Vagina (tissue), 2 donors: Measurements from ENCODE around the gene OR1I1. TPM values are rescaled to one million over a fixed set of nuclear protein-coding genes. Genes with fewer than 3 reads are reported as not detected.

ENCODE experiments used
- DNase-seq, 2 donors: peaks; one replicate each; pipeline ENCODE4 v3.0.0-alpha.2; 2017; ENCODE audit errors: extremely low spot score in 2 of 2
- H3K27ac ChIP-seq: fragments of 200-600 bp; sonication (generic); one replicate; pipeline ENCODE4 v1.5.1; 2019
- H3K27me3 ChIP-seq: fragments of 200-600 bp; sonication (generic); one replicate; pipeline ENCODE4 v1.5.1; 2019
- H3K36me3 ChIP-seq, 2 donors: fragments of 200-600 bp; sonication (generic); one replicate each; pipeline ENCODE4 v1.5.1; 2017 to 2019
- H3K4me1 ChIP-seq: fragments of 200-600 bp; sonication (generic); one replicate; pipeline ENCODE4 v1.5.1; 2019
- H3K4me3 ChIP-seq, 2 donors: fragments of 200-600 bp; sonication (generic); 1 replicate in 1 of 2; 2 replicates in 1 of 2; pipeline ENCODE4 v1.5.1; 2016 to 2019
- H3K9me3 ChIP-seq: fragments of 200-600 bp; sonication (generic); one replicate; pipeline ENCODE4 v1.5.1; 2019
- POLR2A ChIP-seq, 2 donors: fragments of 450-650 bp; IDR thresholded peaks; one replicate each; pipeline ENCODE4 v1.6.1; 2017; ENCODE audit warnings: antibody characterized with exemption in 2 of 2, mild to moderate bottlenecking in 2 of 2, moderate library complexity in 2 of 2
- POLR2AphosphoS5 ChIP-seq, 2 donors: sonication (generic); formaldehyde crosslinking; IDR thresholded peaks; one replicate each; pipeline ENCODE4 v1.9.0; 2017; ENCODE audit warnings: antibody characterized with exemption in 2 of 2, mild to moderate bottlenecking in 2 of 2, low read depth in 1 of 2; ENCODE audit not compliant: insufficient read depth in 1 of 2
- intact Hi-C: fragments of 100-400 bp; cut with DNase I; formaldehyde crosslinking; loops from one replicate; pipeline ENCODE4 v1.15.1; 2023
- total RNA-seq: library from RNA; depleted of rRNA; stranded (reverse); fragments of >200 nt; gene quantifications from one replicate; pipeline ENCODE4 v1.2.3, GENCODE V29; 2016
- TF ChIP-seq, protein P1 (sequence below), 3 experiments: fragments of 450-650 bp in 2 of 3; fragments of 200-600 bp in 1 of 3; sonication (generic) in 1 of 3; IDR thresholded peaks; one replicate each; pipeline ENCODE4 v1.5.1; 2017 to 2019; ENCODE audit warnings: antibody characterized with exemption in 3 of 3, mild to moderate bottlenecking in 2 of 3, moderate library complexity in 2 of 3

OR1I1 gene
- total RNA-seq, 1 donor from 2014 or later, result not detected

DNA sequence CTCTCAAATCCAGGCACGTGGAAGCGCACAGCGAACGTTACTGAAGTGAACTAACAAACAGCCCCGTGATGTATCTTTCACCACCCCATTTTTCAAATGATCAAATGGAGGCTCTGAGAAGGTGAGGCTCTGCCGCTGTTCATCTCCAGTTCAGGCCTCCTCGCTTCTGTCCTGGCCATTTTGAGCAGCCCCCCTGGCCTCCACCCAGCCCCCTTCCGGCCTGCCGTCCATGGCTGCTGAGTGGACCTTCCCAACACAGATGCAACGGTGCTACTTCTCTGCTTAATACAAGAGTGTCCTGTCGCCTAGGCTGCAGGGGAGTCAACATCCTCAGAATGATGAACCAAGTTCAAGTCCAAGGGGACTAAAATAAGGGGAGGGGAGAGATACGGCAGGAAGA is 34.8 kb downstream of the OR1I1 start:
- Histone ChIP-seq H3K27me3 (no peaks in the 10 kb centered on the region), H3K4me1 (peaks cover 9% of the 10 kb centered on the region), H3K27ac (no peak overlapping the region), H3K4me3 (no peak overlapping the region), H3K9me3 (no peaks in the 10 kb centered on the region), H3K36me3 (peaks cover 0 to 78% of the 10 kb centered on the region in 2 donors)
- DNase-seq, result no peak
- TF ChIP-seq POLR2A (IDR thresholded peaks at IDR 0.05) (no peak), POLR2AphosphoS5 (IDR thresholded peaks at IDR 0.05; ENCODE audit: insufficient read depth in 1 of 2, low read depth in 1 of 2) (no peak)
- TF ChIP-seq, protein P1, sequence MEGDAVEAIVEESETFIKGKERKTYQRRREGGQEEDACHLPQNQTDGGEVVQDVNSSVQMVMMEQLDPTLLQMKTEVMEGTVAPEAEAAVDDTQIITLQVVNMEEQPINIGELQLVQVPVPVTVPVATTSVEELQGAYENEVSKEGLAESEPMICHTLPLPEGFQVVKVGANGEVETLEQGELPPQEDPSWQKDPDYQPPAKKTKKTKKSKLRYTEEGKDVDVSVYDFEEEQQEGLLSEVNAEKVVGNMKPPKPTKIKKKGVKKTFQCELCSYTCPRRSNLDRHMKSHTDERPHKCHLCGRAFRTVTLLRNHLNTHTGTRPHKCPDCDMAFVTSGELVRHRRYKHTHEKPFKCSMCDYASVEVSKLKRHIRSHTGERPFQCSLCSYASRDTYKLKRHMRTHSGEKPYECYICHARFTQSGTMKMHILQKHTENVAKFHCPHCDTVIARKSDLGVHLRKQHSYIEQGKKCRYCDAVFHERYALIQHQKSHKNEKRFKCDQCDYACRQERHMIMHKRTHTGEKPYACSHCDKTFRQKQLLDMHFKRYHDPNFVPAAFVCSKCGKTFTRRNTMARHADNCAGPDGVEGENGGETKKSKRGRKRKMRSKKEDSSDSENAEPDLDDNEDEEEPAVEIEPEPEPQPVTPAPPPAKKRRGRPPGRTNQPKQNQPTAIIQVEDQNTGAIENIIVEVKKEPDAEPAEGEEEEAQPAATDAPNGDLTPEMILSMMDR (IDR thresholded peaks at IDR 0.05), result no peak
- intact Hi-C loops, result no loop called here

DNA sequence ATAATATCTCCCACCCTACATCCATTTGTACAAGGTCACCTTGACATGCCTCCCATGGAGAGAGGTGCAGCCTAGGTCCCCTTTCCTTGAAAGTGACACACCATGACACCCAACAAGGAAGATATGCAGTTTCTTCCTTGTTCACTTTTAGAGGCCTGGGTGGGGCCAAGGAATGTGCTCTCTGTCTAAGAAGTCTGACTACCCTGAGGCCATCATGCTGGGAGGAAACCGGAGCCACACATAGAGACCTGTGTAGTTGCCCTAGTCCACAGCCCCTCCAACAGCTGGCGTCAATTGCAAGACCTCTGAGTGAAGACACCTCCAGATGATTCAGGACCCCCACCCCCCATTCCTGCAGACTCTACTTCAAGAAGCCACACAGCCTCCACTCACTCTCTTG is 36.2 kb downstream of the OR1I1 start:
- H3K27me3 ChIP-seq, result no peaks in the 10 kb centered on the region
- H3K4me1 ChIP-seq, result peaks cover 9% of the 10 kb centered on the region
- no peak overlapping the region for H3K27ac ChIP-seq
- H3K4me3 ChIP-seq, result no peak overlapping the region
- TF ChIP-seq POLR2AphosphoS5 (IDR thresholded peaks at IDR 0.05; ENCODE audit: insufficient read depth in 1 of 2, low read depth in 1 of 2) (no peak), POLR2A (IDR thresholded peaks at IDR 0.05) (no peak)
- TF ChIP-seq, protein P1 (IDR thresholded peaks at IDR 0.05), result no peak
- H3K9me3 ChIP-seq, result no peaks in the 10 kb centered on the region
- H3K36me3 ChIP-seq, result peaks cover 0 to 80% of the 10 kb centered on the region in 2 donors
- DNase-seq, result no peak
- intact Hi-C loops, result no loop called here

GRCh38 chr19:15118789-15119494 is 36.9 kb downstream of the OR1I1 start:
- intact Hi-C loops, result no loop called here
- no peak for DNase-seq
- no peak for TF ChIP-seq POLR2A (IDR thresholded peaks at IDR 0.05)
- TF ChIP-seq POLR2AphosphoS5 (IDR thresholded peaks at IDR 0.05; ENCODE audit: insufficient read depth in 1 of 2, low read depth in 1 of 2), result no peak
- TF ChIP-seq, protein P1 (IDR thresholded peaks at IDR 0.05), result no peak
- peaks cover 14% of the 10 kb centered on the region for H3K4me1 ChIP-seq
- H3K27me3 ChIP-seq, result no peaks in the 10 kb centered on the region
- H3K27ac ChIP-seq, result no peak overlapping the region
- peaks cover 0 to 73% of the 10 kb centered on the region in 2 donors for H3K36me3 ChIP-seq
- no peaks in the 10 kb centered on the region for H3K9me3 ChIP-seq
- no peak overlapping the region for H3K4me3 ChIP-seq

DNA sequence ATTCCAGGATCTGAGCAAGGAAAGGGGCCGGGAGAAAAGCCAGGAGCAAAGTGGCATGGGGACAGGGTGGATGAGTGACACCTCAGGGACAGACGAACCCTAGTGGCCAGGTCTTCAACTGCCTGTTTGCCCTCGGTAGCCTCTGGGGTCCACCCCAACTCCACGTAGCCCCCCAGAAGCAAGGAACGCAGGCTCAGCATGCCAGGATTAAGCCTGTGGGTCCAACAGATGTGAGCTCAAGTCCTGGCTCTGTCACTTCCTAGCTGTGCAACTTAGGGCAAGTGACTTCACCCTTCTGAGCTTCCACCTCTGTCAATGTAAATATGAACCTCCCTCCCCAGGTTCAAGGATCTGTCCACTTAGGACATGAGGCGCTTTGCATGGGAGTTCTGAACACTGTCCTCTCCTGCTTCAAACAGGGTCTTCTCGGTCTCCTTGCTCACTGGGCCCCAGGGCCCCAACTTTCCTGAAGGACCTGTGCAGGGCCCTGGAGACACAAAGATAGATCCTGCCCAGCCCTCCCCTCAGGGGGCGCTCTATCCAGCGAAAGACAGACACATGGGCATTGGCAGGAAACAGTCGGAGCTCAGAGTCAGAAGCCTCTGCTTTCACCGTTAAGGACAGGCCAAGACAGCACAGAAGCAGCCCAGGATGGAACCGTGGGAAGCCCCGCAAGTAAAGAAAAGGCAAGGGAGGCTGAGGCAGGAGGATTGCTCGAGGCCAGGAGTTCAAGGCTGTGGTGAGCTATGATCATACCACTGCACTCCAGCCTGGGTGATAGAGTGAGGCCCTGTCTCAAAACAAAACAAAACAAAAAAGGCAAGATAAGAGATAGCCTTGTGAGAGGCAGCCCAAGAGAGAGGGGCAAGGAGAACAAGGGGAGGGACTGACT is 38.4 kb downstream of the OR1I1 start:
- peaks cover 0 to 67% of the 10 kb centered on the region in 2 donors for H3K36me3 ChIP-seq
- no peak overlapping the region for H3K27ac ChIP-seq
- H3K27me3 ChIP-seq, result no peaks in the 10 kb centered on the region
- DNase-seq, result no peak
- H3K9me3 ChIP-seq, result no peaks in the 10 kb centered on the region
- TF ChIP-seq POLR2AphosphoS5 (IDR thresholded peaks at IDR 0.05; ENCODE audit: insufficient read depth in 1 of 2, low read depth in 1 of 2) (no peak), POLR2A (IDR thresholded peaks at IDR 0.05) (no peak)
- TF ChIP-seq, protein P1 (IDR thresholded peaks at IDR 0.05), result no peak
- H3K4me1 ChIP-seq, result peaks cover 26% of the 10 kb centered on the region
- H3K4me3 ChIP-seq, result no peak overlapping the region
- intact Hi-C loops, result no loop called here
